ENCODE measurements around the gene GRIA4. TPM values are rescaled to one million over a fixed set of nuclear protein-coding genes. Genes with fewer than 3 reads are reported as not detected.

The GRIA4 gene
- polyA plus RNA-seq, 1 donor from 2014 or later = 6.3 TPM

- Histone ChIP-seq H3F3A (ENCODE audit: insufficient read depth, low read length, poor library complexity, severe bottlenecking) (no peaks in the 10 kb centered on the region), H3K36me3 (ENCODE audit: insufficient read depth, low read length) (no peaks in the 10 kb centered on the region), H3K27ac (ENCODE audit: low read length) (no peak overlapping the region), H3K4me2 (ENCODE audit: low read length) (no peak overlapping the region), H4K20me1 (ENCODE audit: insufficient read depth) (no peaks in the 10 kb centered on the region), H3K9me3 (ENCODE audit: low read length) (no peaks in the 10 kb centered on the region), H3K9me2 (ENCODE audit: insufficient read depth, low read length) (no peaks in the 10 kb centered on the region), H3K27me3 (ENCODE audit: insufficient read depth, low read depth, low read length) (no peaks in the 10 kb centered on the region), H3K4me3 (ENCODE audit: low read length) (no peak overlapping the region), H3K79me2 (replicated peaks; ENCODE audit: insufficient read depth, low read length) (no peaks in the 10 kb centered on the region), H3K9ac (ENCODE audit: low read length) (no peak overlapping the region), H2AFZ (ENCODE audit: low read depth, low read length) (no peak overlapping the region)
- TF ChIP-seq POLR2AphosphoS5 (IDR thresholded peaks at IDR 0.05) (no peak), SMC3 (conservative IDR thresholded peaks at IDR 0.05; ENCODE audit: poor library complexity) (no peak), RAD21 (conservative IDR thresholded peaks at IDR 0.05) (no peak), TAF1 (IDR thresholded peaks at IDR 0.05; ENCODE audit: low read depth) (no peak), EZH2 (IDR thresholded peaks at IDR 0.05; ENCODE audit: borderline replicate concordance, insufficient read depth, low read length, poor library complexity, severe bottlenecking) (no peak), REST (IDR thresholded peaks at IDR 0.05; ENCODE audit: borderline replicate concordance) (no peak), EP300 (conservative IDR thresholded peaks at IDR 0.05; ENCODE audit: poor library complexity, severe bottlenecking) (no peak), MXI1 (conservative IDR thresholded peaks at IDR 0.05; ENCODE audit: poor library complexity, severe bottlenecking) (no peak)
- TF ChIP-seq, protein P1, sequence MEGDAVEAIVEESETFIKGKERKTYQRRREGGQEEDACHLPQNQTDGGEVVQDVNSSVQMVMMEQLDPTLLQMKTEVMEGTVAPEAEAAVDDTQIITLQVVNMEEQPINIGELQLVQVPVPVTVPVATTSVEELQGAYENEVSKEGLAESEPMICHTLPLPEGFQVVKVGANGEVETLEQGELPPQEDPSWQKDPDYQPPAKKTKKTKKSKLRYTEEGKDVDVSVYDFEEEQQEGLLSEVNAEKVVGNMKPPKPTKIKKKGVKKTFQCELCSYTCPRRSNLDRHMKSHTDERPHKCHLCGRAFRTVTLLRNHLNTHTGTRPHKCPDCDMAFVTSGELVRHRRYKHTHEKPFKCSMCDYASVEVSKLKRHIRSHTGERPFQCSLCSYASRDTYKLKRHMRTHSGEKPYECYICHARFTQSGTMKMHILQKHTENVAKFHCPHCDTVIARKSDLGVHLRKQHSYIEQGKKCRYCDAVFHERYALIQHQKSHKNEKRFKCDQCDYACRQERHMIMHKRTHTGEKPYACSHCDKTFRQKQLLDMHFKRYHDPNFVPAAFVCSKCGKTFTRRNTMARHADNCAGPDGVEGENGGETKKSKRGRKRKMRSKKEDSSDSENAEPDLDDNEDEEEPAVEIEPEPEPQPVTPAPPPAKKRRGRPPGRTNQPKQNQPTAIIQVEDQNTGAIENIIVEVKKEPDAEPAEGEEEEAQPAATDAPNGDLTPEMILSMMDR (IDR thresholded peaks at IDR 0.05; ENCODE audit: poor library complexity, severe bottlenecking) = no peak
These were observed 376.7 kb downstream of the GRIA4 start for GRCh38 chr11:105986554-105986953.

DNA sequence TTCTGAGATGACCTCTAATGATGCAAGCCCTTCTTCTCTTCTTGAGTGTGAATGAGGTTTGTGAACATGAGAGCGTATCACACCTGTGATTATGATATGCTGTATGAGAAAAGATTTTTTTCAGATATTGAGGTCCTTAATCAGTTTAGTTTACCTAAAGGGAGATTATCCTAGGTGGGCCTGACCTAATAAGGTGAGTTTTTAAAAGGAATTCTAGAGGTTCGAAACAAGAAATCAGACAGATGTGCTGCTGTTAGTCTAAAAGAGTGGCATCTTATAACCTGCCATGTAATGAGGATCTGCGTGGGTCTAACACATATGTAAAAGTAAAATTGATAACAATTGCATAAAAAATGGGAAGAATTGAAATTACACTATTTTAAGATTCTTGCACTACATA is 378.3 kb downstream of the GRIA4 start:
- Histone ChIP-seq H3K79me2 (replicated peaks; ENCODE audit: insufficient read depth, low read length) (no peaks in the 10 kb centered on the region), H3K27me3 (ENCODE audit: insufficient read depth, low read depth, low read length) (no peaks in the 10 kb centered on the region), H3K4me2 (ENCODE audit: low read length) (no peak overlapping the region), H4K20me1 (ENCODE audit: insufficient read depth) (no peaks in the 10 kb centered on the region), H3K27ac (ENCODE audit: low read length) (no peak overlapping the region), H3K9ac (ENCODE audit: low read length) (no peak overlapping the region), H3K9me2 (ENCODE audit: insufficient read depth, low read length) (no peaks in the 10 kb centered on the region), H3K4me3 (ENCODE audit: low read length) (no peak overlapping the region), H2AFZ (ENCODE audit: low read depth, low read length) (no peak overlapping the region), H3F3A (ENCODE audit: insufficient read depth, low read length, poor library complexity, severe bottlenecking) (no peaks in the 10 kb centered on the region), H3K36me3 (ENCODE audit: insufficient read depth, low read length) (peaks cover under 1% of the 10 kb centered on the region), H3K9me3 (ENCODE audit: low read length) (no peaks in the 10 kb centered on the region)
- TF ChIP-seq, protein P1 (IDR thresholded peaks at IDR 0.05; ENCODE audit: poor library complexity, severe bottlenecking) = no peak
- TF ChIP-seq EZH2 (IDR thresholded peaks at IDR 0.05; ENCODE audit: borderline replicate concordance, insufficient read depth, low read length, poor library complexity, severe bottlenecking) (no peak), POLR2AphosphoS5 (IDR thresholded peaks at IDR 0.05) (no peak), TAF1 (IDR thresholded peaks at IDR 0.05; ENCODE audit: low read depth) (no peak), REST (IDR thresholded peaks at IDR 0.05; ENCODE audit: borderline replicate concordance) (no peak), SMC3 (conservative IDR thresholded peaks at IDR 0.05; ENCODE audit: poor library complexity) (no peak), MXI1 (conservative IDR thresholded peaks at IDR 0.05; ENCODE audit: poor library complexity, severe bottlenecking) (no peak), EP300 (conservative IDR thresholded peaks at IDR 0.05; ENCODE audit: poor library complexity, severe bottlenecking) (no peak), RAD21 (conservative IDR thresholded peaks at IDR 0.05) (no peak)

Measured in neural cell (in vitro differentiated cells).